COLO668 (cell line): ENCODE measurements around the gene MAMDC4.
"Not testable (repeated sequence)": the region's sequence is repeated elsewhere in the genome, so short reads cannot be mapped to it uniquely, and the experiment has no call there.

Source experiments
- DNase-seq: peaks from one replicate; lab custom pipeline; 2025; ENCODE audit not compliant: unreplicated experiment; lab: John Stamatoyannopoulos, UW

The MAMDC4 gene

GRCh38 chr9:136860933-136861873, 9.1 kb downstream of the MAMDC4 start:
- no peak for DNase-seq

GRCh38 chr9:136861874-136862457, 9.8 kb downstream of the MAMDC4 start:
- DNase-seq, result no peak

GRCh38 chr9:136862849-136863622, 10.9 kb downstream of the MAMDC4 start:
- DNase-seq, result no peak

GRCh38 chr9:136863623-136864273, 11.6 kb downstream of the MAMDC4 start:
- no peak for DNase-seq

GRCh38 chr9:136865041-136865767, 13.1 kb downstream of the MAMDC4 start:
- no peak for DNase-seq

- peak; percentile 30 for DNase-seq
Observed at GRCh38 chr9:136865768-136866103, 13.6 kb downstream of the MAMDC4 start.

GRCh38 chr9:136866898-136867421, 14.8 kb downstream of the MAMDC4 start:
- not testable (repeated sequence) for DNase-seq

- no peak for DNase-seq
Observed at GRCh38 chr9:136867480-136867879, 15.3 kb downstream of the MAMDC4 start.

GRCh38 chr9:136867917-136868316, 15.8 kb downstream of the MAMDC4 start:
- DNase-seq, result no peak

GRCh38 chr9:136868644-136869043, 16.5 kb downstream of the MAMDC4 start:
- no peak for DNase-seq

GRCh38 chr9:136869611-136870010, 17.5 kb downstream of the MAMDC4 start:
- DNase-seq, result not testable (repeated sequence)

GRCh38 chr9:136875155-136875554, 23.0 kb downstream of the MAMDC4 start:
- no peak for DNase-seq

GRCh38 chr9:136876476-136876875, 24.3 kb downstream of the MAMDC4 start:
- no peak for DNase-seq

GRCh38 chr9:136880651-136881050, 28.5 kb downstream of the MAMDC4 start:
- peak; percentile 25 for DNase-seq

GRCh38 chr9:136881691-136882108, 29.6 kb downstream of the MAMDC4 start:
- no peak for DNase-seq

GRCh38 chr9:136882109-136882946, 30.2 kb downstream of the MAMDC4 start:
- peak; percentile 80 for DNase-seq

- DNase-seq, result not testable (repeated sequence)
Observed at GRCh38 chr9:136882947-136883283, 30.8 kb downstream of the MAMDC4 start.

GRCh38 chr9:136883670-136884069, 31.5 kb downstream of the MAMDC4 start:
- DNase-seq, result not testable (repeated sequence)

GRCh38 chr9:136885950-136886578, 33.9 kb downstream of the MAMDC4 start, which contains the start of gene TRAF2:
TRAF2 (plus strand) TSS chr9:136886516; CDS start chr9:136898741, 12,225 bp downstream.
- DNase-seq, result peak; percentile 98
